Ishikawa (cell line): Measurements from ENCODE around the gene RGS21.

Experiments used
- CEBPB ChIP-seq: IDR thresholded peaks from 2 replicates; pipeline ENCODE4 v1.6.1; 2012
- CREB1 ChIP-seq: IDR thresholded peaks from 2 replicates; pipeline ENCODE4 v1.6.1; 2012; ENCODE audit warnings: low read depth
- EGR1 ChIP-seq: IDR thresholded peaks from 2 replicates; pipeline ENCODE4 v1.6.1; 2012
- EP300 ChIP-seq: IDR thresholded peaks from 2 replicates; pipeline ENCODE4 v1.6.1; 2012; ENCODE audit warnings: borderline replicate concordance
- FOXM1 ChIP-seq: IDR thresholded peaks from 2 replicates; pipeline ENCODE4 v1.6.1; 2012; ENCODE audit warnings: low read depth, borderline replicate concordance
- NFIC ChIP-seq: IDR thresholded peaks from 2 replicates; pipeline ENCODE4 v1.6.1; 2012
- RAD21 ChIP-seq: IDR thresholded peaks from 2 replicates; pipeline ENCODE4 v1.6.1; 2012; ENCODE audit warnings: low read depth
- TAF1 ChIP-seq: IDR thresholded peaks from 2 replicates; pipeline ENCODE4 v1.6.1; 2012; ENCODE audit warnings: low read depth, mild to moderate bottlenecking
- TCF12 ChIP-seq: IDR thresholded peaks from 2 replicates; pipeline ENCODE4 v1.6.1; 2012; ENCODE audit warnings: low read depth
- TEAD4 ChIP-seq: IDR thresholded peaks from 2 replicates; pipeline ENCODE4 v1.6.1; 2012
- YY1 ChIP-seq: IDR thresholded peaks from 2 replicates; pipeline ENCODE4 v1.6.1; 2012; ENCODE audit warnings: low read depth
- ZBTB7A ChIP-seq: IDR thresholded peaks from 2 replicates; pipeline ENCODE4 v1.6.1; 2012; ENCODE audit warnings: low read depth
- TF ChIP-seq, protein P1 (sequence below): IDR thresholded peaks from 2 replicates; pipeline ENCODE4 v1.6.1; 2012
- TF ChIP-seq, protein P2 (sequence below): IDR thresholded peaks from 2 replicates; pipeline ENCODE4 v1.6.1; 2012; ENCODE audit warnings: low read depth, mild to moderate bottlenecking
- TF ChIP-seq, protein P3 (sequence below): IDR thresholded peaks from 2 replicates; pipeline ENCODE4 v1.6.1; 2012

RGS21 gene, protein sequence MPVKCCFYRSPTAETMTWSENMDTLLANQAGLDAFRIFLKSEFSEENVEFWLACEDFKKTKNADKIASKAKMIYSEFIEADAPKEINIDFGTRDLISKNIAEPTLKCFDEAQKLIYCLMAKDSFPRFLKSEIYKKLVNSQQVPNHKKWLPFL

DNA sequence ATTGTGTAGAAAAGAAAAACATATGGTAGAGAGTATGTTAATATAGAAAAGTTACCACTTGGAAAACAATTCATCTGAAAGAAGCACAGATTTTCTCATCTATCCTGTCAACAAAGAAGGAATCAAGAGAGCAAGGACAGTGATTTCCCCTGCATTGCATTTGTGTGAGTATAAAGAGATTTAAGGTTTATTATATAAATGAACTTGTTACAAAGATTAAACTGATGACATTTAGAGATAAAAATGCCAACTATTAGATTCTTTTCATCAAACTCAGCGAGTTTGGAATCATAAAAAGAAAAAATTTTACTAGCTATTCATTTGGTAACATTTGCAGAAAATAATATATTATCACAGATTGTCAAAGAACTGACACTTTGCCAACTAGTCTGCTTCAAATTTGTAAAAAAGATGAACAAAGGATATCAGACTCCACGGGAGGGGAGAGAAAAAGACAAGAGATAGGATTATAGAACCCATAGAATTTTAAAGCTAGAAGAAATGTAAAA is at the start of gene RGS21:
Gene RGS21 (plus strand): TSS at position 51 of the 509 bp plus-strand sequence. CDS start 26,045 bp downstream, outside the sequence.
- TF ChIP-seq EGR1 (no peak), TEAD4 (no peak)
- TF ChIP-seq, protein P1, sequence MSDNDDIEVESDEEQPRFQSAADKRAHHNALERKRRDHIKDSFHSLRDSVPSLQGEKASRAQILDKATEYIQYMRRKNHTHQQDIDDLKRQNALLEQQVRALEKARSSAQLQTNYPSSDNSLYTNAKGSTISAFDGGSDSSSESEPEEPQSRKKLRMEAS, result no peak

DNA sequence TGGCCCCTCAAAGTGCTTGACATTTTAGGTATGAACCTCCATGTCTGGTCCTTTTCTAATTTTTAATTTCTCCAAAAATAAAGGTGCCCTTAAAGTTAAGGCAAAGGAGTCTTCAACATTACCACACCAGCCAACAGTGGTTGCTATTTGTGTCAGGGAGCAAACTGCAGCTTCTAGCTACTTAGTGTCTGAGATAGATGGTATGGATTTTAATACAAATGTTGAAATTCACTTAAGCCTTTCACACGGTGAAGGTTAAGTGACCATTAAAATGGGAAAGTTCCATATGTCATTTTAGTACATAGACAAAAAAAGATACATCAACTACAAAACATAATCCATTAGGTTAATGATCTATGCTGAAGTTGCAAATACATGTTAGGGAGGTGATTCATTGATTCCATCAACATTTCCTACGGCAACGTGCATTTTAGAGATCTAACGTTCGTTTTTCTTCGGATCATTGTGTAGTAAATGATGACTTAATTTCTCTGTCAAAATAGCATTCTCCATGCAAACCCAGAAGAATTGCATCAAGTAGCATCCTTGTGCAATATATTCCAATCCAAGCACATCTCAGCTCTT is 48.2 kb upstream of the RGS21 start:
- TF ChIP-seq ZBTB7A, result no peak
- no peak for TF ChIP-seq TEAD4
- TF ChIP-seq EP300, result no peak
- no peak for TF ChIP-seq TCF12
- TF ChIP-seq CEBPB, result no peak
- TF ChIP-seq, protein P1, result no peak
- TF ChIP-seq CREB1, result no peak
- TF ChIP-seq TAF1, result no peak

DNA sequence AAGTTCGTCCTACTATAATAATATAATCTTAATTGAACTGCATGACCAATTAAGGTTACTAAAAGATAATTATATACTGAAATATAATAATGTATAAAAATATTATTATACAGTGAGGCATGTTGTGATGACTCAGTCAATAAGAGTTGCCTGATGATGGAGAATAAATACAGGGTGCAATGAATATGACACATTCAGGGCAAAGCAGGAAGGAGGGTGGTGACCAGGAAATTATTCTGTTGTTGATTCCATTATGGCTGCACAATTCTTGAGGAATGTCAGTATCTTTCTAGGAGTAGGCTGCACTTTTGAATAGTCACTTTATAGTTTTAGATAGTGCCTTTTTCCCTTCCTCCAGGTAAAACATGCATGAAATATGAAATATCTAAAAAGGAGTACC is 46.4 kb upstream of the RGS21 start:
- TF ChIP-seq NFIC (no peak), FOXM1 (no peak)
- TF ChIP-seq, protein P2, sequence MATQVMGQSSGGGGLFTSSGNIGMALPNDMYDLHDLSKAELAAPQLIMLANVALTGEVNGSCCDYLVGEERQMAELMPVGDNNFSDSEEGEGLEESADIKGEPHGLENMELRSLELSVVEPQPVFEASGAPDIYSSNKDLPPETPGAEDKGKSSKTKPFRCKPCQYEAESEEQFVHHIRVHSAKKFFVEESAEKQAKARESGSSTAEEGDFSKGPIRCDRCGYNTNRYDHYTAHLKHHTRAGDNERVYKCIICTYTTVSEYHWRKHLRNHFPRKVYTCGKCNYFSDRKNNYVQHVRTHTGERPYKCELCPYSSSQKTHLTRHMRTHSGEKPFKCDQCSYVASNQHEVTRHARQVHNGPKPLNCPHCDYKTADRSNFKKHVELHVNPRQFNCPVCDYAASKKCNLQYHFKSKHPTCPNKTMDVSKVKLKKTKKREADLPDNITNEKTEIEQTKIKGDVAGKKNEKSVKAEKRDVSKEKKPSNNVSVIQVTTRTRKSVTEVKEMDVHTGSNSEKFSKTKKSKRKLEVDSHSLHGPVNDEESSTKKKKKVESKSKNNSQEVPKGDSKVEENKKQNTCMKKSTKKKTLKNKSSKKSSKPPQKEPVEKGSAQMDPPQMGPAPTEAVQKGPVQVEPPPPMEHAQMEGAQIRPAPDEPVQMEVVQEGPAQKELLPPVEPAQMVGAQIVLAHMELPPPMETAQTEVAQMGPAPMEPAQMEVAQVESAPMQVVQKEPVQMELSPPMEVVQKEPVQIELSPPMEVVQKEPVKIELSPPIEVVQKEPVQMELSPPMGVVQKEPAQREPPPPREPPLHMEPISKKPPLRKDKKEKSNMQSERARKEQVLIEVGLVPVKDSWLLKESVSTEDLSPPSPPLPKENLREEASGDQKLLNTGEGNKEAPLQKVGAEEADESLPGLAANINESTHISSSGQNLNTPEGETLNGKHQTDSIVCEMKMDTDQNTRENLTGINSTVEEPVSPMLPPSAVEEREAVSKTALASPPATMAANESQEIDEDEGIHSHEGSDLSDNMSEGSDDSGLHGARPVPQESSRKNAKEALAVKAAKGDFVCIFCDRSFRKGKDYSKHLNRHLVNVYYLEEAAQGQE, result no peak
- TF ChIP-seq, protein P3, sequence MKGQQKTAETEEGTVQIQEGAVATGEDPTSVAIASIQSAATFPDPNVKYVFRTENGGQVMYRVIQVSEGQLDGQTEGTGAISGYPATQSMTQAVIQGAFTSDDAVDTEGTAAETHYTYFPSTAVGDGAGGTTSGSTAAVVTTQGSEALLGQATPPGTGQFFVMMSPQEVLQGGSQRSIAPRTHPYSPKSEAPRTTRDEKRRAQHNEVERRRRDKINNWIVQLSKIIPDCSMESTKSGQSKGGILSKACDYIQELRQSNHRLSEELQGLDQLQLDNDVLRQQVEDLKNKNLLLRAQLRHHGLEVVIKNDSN, result no peak

DNA sequence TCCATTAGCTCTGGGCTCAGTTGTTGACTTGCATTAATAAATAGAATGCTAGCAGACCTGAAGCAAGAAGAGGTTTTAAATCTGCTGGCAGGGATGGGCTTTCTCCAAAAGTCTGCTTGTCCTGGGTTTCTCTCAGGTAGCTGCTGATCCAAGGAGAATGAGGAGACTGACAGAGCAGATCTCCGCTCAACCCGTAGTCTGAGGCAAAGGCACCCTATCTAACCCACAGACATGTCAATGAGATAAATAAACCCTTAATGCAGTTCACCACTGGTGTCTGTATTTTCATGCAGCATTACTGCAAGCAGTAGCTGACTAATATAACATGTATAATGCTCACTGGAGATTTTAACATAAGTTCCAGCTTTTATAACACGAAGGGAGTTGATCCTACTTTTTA is 44.1 kb upstream of the RGS21 start:
- TF ChIP-seq NFIC (no peak), EGR1 (no peak), TAF1 (no peak), FOXM1 (no peak), EP300 (no peak), TCF12 (no peak), YY1 (no peak), TEAD4 (no peak), ZBTB7A (no peak), RAD21 (no peak), CEBPB (no peak), CREB1 (no peak)
- TF ChIP-seq, protein P1, result no peak
- TF ChIP-seq, protein P3, result no peak
- TF ChIP-seq, protein P2, result no peak

DNA sequence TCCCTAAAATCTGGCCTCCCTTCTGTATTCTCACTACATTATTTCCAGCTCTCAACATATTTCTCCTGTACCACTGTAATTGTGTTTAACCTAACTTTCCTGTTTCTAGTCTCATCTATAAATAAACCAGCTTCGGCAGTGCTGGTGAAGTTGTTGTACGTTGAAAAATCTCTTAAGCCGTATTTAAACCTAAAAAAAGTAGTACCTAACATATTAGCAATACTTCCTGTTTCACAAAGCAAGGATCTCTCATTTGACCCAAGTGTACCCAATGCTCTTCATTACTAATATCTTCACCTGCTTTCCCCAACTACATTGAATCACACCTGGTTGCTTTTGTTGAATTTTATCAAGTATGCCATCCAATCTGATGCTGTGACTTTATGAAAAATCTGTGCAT is 42.2 kb upstream of the RGS21 start:
- TF ChIP-seq YY1, result no peak
- no peak for TF ChIP-seq TAF1

DNA sequence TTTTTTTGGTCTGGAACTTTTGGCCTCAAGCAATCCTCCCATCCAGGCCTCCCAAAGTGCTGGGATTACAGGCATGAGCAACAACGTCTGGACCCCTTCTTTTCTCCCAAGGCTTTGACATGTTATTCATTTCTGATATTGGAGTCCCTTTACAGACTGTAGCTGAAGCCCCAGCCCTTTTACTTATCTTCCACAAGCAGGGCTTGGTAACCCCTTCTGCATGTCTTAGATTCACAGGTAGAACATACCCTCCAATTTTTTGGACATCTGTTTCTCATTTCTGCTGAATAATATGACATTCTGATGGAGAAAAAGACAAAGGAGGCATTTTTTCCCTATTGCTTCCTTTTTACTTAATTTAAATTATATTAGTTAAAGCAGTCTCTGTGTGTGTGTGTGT is 39.2 kb upstream of the RGS21 start:
- no peak for TF ChIP-seq ZBTB7A
- no peak for TF ChIP-seq TEAD4
- TF ChIP-seq NFIC, result no peak
- TF ChIP-seq, protein P1, result no peak
- no peak for TF ChIP-seq FOXM1
- TF ChIP-seq CREB1, result no peak
- TF ChIP-seq TAF1, result no peak
- no peak for TF ChIP-seq CEBPB
- no peak for TF ChIP-seq YY1
- TF ChIP-seq RAD21, result no peak
- no peak for TF ChIP-seq EP300
- TF ChIP-seq TCF12, result no peak

DNA sequence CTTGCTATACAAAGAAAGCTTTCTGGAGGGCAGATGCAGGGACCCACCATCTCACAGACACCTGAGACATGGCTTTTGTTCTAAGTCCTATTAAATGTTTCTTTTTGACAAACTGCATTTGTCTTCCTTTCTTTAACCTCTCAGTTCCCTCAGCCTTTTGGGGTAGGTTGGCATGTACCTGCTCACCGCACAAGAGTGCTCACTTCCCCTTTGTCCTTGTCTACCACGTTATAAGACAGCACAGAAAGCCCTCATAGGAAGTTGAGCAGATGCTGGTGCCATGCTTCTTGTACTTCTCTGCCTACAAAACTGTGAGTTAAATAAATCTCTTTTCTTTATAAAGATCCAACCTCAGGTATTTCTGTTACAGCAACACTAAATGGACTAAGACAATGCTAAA is 31.9 kb upstream of the RGS21 start:
- TF ChIP-seq RAD21, result no peak
- TF ChIP-seq, protein P1, result no peak
- no peak for TF ChIP-seq EP300
- TF ChIP-seq, protein P2, result no peak
- no peak for TF ChIP-seq ZBTB7A
- TF ChIP-seq, protein P3, result no peak
- no peak for TF ChIP-seq EGR1
- TF ChIP-seq CEBPB, result no peak
